Measurements from ENCODE around the gene RRAGD. TPM values are rescaled to one million over a fixed set of nuclear protein-coding genes. Genes with fewer than 3 reads are reported as not detected.

RRAGD gene
- total RNA-seq, 1 donor from 2014 or later: 44.0 TPM

DNA sequence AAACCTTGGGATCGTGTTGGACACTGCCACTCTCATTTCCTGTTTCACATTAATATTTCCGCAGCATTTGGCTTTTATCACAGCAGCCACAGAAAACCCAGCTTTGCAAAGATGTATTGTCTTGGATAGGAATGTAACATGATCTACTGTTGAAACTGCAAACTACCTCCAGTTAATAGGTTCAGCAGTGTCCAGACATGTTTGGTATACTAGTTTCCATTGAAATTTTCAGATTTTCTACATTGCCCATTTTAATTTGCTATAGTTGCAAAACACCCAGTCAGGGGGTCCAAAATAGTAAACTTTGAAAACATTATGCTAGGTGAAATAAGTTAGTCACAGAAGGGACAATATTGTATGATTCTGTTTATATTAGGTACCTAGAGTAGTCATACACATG lies 24.2 kb upstream of the RRAGD start:
- H3K27ac ChIP-seq: no peak overlapping the region
- H3K4me1 ChIP-seq: peaks cover 13% of the 10 kb centered on the region
- H3K9me3 ChIP-seq: no peaks in the 10 kb centered on the region
- no peak for ATAC-seq
- no peaks in the 10 kb centered on the region for H3K36me3 ChIP-seq
- TF ChIP-seq, protein P1, sequence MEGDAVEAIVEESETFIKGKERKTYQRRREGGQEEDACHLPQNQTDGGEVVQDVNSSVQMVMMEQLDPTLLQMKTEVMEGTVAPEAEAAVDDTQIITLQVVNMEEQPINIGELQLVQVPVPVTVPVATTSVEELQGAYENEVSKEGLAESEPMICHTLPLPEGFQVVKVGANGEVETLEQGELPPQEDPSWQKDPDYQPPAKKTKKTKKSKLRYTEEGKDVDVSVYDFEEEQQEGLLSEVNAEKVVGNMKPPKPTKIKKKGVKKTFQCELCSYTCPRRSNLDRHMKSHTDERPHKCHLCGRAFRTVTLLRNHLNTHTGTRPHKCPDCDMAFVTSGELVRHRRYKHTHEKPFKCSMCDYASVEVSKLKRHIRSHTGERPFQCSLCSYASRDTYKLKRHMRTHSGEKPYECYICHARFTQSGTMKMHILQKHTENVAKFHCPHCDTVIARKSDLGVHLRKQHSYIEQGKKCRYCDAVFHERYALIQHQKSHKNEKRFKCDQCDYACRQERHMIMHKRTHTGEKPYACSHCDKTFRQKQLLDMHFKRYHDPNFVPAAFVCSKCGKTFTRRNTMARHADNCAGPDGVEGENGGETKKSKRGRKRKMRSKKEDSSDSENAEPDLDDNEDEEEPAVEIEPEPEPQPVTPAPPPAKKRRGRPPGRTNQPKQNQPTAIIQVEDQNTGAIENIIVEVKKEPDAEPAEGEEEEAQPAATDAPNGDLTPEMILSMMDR (IDR thresholded peaks at IDR 0.05): no peak
- no peaks in the 10 kb centered on the region for H3K27me3 ChIP-seq
- no peak for DNase-seq
- no peak overlapping the region for H3K4me3 ChIP-seq
- intact Hi-C loops (cut with DNase I): no loop called here

DNA sequence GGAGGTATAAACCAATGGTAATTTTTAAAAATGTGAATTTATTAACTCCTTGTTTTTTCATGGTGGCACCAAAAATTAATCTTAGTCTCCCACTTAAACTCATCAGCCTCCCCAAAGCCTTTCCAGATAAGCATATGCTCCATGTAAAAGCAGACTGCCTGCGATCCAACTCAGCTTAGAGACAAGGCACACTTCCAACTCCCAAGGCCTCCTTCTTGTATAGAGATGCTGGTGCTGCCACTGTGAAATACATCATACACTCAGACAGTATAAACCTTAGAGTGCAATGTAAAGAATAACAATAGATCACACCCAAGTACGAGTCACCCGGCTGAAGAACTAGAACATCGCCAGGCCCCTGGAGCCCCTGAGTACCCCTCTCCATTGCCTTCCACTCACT lies 22.9 kb upstream of the RRAGD start:
- Histone ChIP-seq H3K4me3 (no peak overlapping the region), H3K36me3 (no peaks in the 10 kb centered on the region), H3K4me1 (peaks cover 13% of the 10 kb centered on the region), H3K27me3 (no peaks in the 10 kb centered on the region), H3K27ac (no peak overlapping the region), H3K9me3 (no peaks in the 10 kb centered on the region)
- TF ChIP-seq, protein P1 (IDR thresholded peaks at IDR 0.05): no peak
- no peak for DNase-seq
- intact Hi-C loops (cut with DNase I): loop anchor here (5.0 kb wide), 1 partner anchor 172 kb away; no protein-coding TSS in a partner anchor
- no peak for ATAC-seq

DNA sequence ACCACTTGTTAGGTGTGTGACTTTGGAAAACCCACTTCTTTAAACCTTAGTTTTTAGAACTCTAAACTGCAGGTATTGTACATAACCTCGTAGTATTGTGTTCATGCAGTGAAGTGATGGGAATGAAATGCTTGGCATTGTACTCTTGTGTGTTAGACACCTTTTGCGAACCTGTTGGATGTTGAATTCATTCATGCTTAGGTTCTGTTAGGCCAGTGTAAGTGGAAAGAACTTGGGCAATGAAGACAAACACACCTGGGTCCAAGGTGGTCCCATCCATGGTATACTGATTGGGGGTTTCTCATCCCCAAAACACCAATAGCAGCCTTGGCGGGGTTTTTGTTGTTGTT lies 22.1 kb upstream of the RRAGD start:
- Histone ChIP-seq H3K4me1 (peaks cover 13% of the 10 kb centered on the region), H3K4me3 (peak overlapping the region; percentile 89), H3K27me3 (no peaks in the 10 kb centered on the region), H3K27ac (no peak overlapping the region), H3K9me3 (no peaks in the 10 kb centered on the region), H3K36me3 (no peaks in the 10 kb centered on the region)
- DNase-seq (no peak), ATAC-seq (no peak)
- TF ChIP-seq, protein P1 (IDR thresholded peaks at IDR 0.05): no peak
- intact Hi-C loops (cut with DNase I): loop anchor here (5.0 kb wide), 1 partner anchor 173 kb away; no protein-coding TSS in a partner anchor

DNA sequence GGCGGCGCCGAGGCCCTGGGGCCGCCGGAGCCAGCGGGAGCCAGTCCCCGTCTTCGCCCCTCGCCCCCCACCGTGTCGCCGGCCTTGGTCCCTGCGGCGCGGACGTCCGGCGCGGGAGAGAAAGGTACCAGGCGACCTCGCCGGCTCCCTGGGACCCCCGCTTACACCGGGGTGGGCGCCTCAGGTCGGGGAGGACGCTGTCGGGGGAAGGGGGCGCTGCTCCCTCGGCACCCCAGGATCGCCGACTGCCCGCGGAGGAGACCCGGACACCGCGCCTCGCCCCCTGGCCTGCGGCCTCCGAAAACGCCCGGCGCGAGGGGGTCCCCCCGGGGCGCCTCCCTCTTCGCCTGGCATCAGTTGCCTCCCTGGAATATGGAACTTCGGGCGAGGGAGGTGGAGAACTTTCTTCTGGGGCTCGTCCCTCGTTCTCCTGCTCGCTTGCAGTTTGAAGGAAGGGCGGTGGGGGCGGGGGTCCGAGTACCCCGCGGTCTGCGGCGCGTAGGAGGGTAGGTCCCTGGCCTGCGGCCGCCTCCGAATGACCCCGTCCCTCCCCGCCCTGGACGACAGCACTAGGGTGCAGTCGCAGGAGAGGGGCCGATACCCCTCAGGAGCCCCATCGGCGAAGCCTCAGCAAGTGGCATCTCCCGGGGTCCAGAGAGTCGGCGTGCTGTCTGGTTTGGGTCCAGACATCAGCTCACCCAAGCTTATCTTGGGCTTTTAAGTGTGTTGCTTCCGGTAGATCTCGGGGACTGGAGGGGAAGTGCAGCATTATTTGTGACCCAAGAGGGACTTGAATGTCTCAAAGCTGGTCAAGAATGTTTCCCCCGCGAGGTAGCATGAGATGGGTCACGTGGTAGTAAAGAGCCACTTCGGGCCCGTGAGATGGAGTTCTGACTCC lies 21.4 kb upstream of the RRAGD start:
- H3K4me1 ChIP-seq: peaks cover 13% of the 10 kb centered on the region
- TF ChIP-seq, protein P1 (IDR thresholded peaks at IDR 0.05): no peak
- H3K36me3 ChIP-seq: no peaks in the 10 kb centered on the region
- peak overlapping the region; percentile 89 for H3K4me3 ChIP-seq
- intact Hi-C loops (cut with DNase I): loop anchor here (5.0 kb wide), 1 partner anchor 174 kb away; no protein-coding TSS in a partner anchor
- ATAC-seq: peak; percentile 67
- H3K27me3 ChIP-seq: no peaks in the 10 kb centered on the region
- H3K27ac ChIP-seq: peak overlapping the region; percentile 47
- peak; percentile 70 for DNase-seq
- no peaks in the 10 kb centered on the region for H3K9me3 ChIP-seq

DNA sequence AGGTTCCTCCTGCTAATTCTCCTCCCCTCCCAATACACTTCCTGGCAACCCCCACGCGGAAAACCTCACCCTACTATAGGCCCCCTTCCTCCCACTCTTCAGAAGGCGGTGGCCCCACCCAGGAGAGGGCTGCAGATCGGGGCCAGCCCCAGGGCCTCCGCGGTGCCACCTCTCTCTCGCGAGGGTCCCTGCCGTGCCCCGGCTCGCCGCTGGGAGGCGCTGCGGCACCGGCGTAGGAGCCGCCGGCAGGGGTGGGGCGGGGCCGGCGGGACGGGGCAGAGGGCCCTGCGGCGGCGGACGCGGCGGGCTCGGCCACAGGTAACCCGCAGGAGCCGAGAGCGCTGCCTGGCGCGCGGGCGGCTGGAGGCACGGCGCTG lies 20.8 kb upstream of the RRAGD start, which contains the start of gene ANKRD6:
Gene ANKRD6 (plus strand): TSS at position 278 of the 377 bp plus-strand sequence. CDS start 133,825 bp downstream, outside the sequence.
- intact Hi-C loops (cut with DNase I): loop anchor here (5.0 kb wide), 1 partner anchor 174 kb away; no protein-coding TSS in a partner anchor
- H3K27ac ChIP-seq: peak within 1 kb of the TSS; percentile 47

More for the DNA sequence above, 20.8 kb upstream of the RRAGD start, which contains the start of gene ANKRD6:
- H3K36me3 ChIP-seq: no peaks in the 10 kb centered on the region
- H3K4me3 ChIP-seq: peak within 1 kb of the TSS; percentile 89
- H3K9me3 ChIP-seq: no peaks in the 10 kb centered on the region
- peak; percentile 99 for ATAC-seq
- H3K27me3 ChIP-seq: no peaks in the 10 kb centered on the region
- peaks cover 13% of the 10 kb centered on the region for H3K4me1 ChIP-seq
- DNase-seq: peak; percentile 91
- TF ChIP-seq, protein P1 (IDR thresholded peaks at IDR 0.05): peak; percentile 85
